Activated CD4-positive, alpha-beta T cell treated with anti-CD3 and anti-CD28 coated beads, Interleukin-2, amount 50 U/mL, for 24 hours (primary cell): Measurements from ENCODE around the gene OSR1.
"Not testable (repeated sequence)": the region's sequence is repeated elsewhere in the genome, so short reads cannot be mapped to it uniquely, and the experiment has no call there.

Experiments used
- DNase-seq, 2 donors: peaks; one replicate each; pipeline ENCODE4 v3.0.0-alpha.2; 2020; ENCODE audit warnings: low read depth in 1 of 2, low spot score in 1 of 2

Gene OSR1

DNA sequence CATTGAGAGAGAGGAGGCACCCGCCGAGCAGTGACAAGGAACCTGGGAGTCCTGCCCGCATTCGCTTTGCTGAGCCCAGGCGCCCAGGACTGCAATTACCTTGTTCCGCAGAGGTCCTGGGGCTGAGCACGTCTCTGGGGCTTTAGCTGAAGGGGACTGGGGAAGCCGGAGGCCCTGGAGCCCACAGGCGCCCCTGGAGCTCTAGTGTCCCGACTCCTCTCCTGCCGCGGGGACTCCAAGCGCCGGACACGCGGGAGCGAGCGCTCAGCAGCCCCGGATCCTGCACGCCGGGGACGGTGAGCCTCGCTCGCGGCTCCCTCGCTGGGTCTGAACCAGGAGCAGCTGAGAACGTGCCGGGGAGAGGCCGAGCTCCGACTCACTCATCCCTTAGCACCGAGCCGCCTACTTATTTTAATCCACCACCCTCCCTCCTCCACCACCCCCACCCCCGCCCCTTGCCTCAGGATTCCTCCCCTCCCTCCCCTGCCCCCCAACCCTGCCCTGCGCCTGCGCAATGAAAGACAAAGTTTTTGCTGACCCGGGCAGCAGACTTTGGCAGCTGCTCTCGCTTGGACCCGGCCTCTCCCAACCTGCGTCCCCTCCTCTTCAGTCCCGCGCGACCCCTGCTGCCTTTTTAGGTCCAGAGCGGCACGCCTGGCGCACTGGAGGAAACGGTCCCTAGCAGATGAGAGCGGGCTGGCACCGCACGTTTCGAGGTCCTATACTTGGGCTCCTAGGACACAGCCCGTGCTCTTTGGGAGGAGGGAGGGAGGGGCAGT, at the start of gene OSR1:
Gene OSR1, minus strand, starts transcription at position 382 of the 779 bp plus-strand sequence. CDS start 4,818 bp downstream, outside the sequence.
- DNase-seq = no peak

DNA sequence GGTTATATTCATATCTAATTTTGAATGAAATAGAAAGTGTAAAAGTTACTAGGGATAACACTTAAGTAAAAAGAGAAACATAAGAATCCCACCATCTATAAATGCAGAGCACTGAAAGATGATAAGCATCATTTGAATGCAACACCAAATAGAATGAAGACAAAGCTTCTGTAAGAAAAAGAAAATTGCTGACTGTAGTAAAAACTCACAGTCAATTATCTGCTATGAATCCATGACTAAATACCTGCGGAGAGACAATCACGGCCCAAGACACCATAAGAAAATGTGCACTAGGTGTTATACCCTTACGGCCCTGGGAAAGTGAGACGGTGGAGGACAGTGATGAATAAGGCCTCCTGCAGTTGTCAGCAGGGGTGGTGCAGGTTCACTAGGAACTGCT, 45.4 kb upstream of the OSR1 start:
- DNase-seq = no peak

GRCh38 chr2:19392191-19392590, 33.8 kb upstream of the OSR1 start:
- no peak for DNase-seq

- DNase-seq = not testable (repeated sequence)
These were observed 31.0 kb upstream of the OSR1 start for GRCh38 chr2:19389469-19389868.

- DNase-seq = no peak
These were observed 22.1 kb upstream of the OSR1 start for GRCh38 chr2:19380532-19380931.

DNA sequence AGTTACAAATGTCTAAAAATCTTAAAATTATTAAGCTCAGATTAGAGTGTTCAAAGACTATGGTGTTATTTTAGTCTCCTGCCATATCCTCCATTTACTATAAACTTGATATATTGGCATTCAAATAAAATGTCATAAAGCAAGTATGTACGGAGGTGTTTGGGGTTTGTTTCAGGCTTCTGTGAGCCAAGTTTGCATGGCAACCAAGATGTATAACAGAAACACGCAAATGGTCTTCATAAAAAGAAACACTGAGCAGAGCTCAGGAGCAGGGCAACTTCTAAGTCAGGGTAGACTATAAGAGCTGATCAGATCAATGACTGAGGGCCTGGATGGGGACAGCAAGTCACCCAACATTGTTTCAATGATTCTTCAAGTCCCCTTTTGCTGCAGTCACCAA, 20.5 kb upstream of the OSR1 start:
- DNase-seq = no peak

GRCh38 chr2:19377717-19378116, 19.3 kb upstream of the OSR1 start:
- no peak for DNase-seq

GRCh38 chr2:19373352-19373751, 14.9 kb upstream of the OSR1 start:
- DNase-seq = no peak

DNA sequence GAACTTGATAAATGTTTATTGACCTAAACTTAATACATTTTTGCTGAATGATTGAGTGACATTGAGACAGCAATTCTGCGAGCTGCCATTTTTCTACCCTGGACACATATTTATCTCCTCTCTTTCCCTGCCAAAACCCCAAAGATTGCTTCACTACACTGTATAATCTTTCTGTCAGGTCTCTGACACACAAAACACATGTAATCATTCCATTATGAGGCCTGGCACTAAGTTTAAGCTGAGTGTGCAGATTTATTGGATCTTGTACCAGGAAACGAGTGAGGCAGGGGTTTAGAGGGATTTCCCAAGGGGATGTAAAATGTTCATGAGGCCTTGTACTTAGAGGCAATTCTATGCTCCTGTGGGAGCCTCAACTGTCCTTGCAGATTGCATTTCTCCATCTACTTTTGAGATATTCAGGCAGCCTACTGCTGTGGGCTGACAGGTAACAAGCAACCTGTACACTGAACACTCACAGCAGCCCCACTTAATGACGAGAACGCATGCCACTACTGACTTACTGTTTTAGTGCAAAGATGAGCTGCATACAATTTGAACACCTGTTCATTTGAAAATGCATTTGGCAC, 13.7 kb upstream of the OSR1 start:
- DNase-seq = no peak

DNA sequence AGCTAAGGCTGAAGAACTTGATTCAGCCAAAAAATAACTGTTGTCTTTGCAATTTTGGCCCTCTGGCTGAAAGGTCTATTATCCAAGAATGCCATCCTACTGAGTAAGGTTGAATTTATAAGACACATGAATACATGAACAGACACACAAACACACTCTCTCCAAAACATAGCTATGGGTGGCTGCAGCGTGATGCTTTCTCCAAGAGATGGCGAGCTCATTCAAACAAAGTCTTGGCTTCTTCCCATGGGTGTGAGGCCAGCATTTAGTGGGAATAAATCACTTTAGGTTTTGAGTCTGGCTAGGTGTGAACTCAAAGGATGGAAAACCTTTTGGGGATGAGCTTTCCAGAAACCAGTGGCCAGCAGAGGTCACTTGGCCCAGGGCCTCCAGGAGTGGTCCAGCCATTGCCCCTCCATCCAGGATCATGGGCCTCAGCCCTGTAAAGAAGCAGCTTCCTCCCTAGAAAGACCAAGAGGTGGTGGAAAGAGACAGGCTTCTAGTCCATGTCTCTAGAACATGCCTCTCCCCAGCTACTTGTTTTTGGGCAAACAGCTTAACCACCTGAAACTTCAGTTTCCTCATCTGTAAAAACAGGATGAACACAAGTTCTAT, 11.0 kb upstream of the OSR1 start:
- DNase-seq = no peak

GRCh38 chr2:19368760-19369159, 10.3 kb upstream of the OSR1 start:
- DNase-seq = no peak

DNA sequence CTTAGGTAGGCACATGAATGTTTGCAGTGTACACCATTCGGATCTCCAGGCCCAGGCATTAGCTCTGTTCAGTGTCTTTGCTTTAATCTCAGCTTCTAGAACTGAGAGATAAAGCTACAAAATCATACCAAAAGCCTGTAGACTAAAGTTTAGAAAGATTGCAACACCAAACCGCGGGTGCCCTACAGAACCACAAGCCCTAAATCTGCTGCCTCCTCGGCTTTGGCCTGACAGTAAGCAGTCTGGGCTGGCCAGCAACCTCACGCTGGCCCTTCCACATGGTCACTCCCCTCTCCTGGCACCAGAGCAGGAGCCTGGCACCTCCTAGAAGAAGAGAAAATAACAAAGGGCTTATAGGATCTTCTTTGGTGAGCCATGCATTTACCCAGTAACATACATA, 8.9 kb upstream of the OSR1 start:
- no peak for DNase-seq

- DNase-seq = no peak
These were observed 6.7 kb upstream of the OSR1 start for GRCh38 chr2:19365126-19365525.

DNA sequence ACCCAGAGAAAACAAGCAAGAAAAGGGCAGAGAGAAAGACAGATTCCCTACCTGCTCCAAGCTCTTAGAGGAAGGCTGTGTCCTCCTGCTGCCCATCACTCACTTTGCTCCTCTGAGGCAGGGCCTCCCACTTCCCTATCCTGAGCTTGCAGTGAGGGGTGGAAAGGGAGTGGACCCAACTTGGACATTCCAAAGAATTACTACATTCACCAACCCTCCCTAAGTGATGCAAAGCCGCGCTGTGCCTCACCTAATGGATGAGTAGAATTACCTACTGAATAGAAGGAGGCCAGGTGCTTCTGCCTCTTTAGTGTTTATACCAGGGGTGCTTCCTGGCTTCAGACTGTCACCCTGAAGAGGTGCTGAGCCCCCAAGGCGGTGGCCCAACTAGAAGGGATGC, 5.6 kb upstream of the OSR1 start:
- no peak for DNase-seq

DNA sequence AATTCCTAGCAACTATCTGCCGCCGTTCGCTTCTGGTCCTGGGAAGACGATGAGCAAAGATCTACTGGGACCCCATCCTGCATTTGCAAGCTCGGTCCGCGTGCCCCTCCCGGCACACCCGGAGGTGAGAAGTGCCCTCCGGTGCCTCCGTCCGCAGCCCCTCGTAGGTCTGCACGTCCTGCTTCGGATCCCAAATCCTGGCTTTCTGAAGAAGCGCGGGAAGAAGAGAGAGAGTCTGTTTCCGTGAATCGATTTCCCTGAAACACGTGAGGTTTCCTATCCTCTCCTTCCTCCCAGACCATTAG, 5.0 kb upstream of the OSR1 start:
- DNase-seq = no peak

- peak in 1 of 2 donors; percentile 36 for DNase-seq
These were observed 4.5 kb upstream of the OSR1 start for GRCh38 chr2:19362755-19363473.

- no peak for DNase-seq
These were observed 3.8 kb upstream of the OSR1 start for GRCh38 chr2:19362094-19362754.

DNA sequence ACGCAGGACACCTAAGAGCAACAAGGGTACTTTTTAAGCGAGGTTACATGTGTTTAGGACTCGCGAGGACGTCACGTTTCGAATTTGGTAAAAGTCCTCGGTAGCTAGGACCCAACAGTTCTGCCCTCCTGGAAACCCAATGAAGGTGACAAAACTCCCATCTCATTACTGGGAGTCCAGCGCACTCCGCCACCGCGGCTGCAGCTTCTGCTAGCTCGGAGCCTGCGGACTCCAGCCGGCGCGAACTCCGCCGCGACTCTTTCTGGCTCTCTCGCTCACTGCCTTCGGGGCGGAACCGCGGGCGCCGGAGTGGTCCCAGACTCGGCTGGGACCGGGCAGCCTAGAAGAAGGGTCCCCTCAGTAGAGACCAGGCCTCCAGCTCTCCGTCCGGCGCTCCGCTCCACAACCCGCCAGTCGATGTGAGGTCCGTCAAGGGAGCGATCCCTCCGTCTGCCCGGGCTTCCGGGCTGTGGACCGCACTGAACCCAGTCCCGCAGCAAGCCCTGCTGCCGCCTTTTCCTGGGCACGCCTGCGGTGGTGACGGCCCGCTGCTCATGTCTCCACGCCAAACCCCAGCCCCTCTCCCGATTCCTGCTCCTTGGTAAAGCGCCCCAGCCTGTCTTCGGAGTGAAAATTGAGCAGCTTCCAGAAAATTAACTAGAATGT, 3.0 kb upstream of the OSR1 start:
- no peak for DNase-seq

DNA sequence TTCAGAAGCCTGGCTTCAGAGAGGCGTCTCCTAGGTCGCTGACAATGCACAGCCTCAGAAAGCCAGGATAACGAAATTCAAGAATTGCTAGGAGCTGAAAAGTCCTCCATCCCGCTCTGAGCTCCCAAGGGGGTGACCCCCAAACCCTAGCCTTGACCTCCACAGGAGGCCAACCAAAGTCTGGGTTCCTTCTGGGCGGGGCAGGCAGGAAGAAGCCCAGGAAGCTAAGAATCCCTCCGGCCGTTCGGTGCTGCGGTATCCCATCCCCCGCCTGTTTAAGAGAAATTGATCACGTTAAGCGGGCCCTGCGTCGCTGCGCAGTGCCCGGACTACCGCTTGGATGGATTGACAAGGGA, 2.5 kb upstream of the OSR1 start:
- no peak for DNase-seq

GRCh38 chr2:19360266-19360965, 2.0 kb upstream of the OSR1 start:
- no peak for DNase-seq
